HepG2 (cell line): ENCODE data around the gene RTN1. TPM values are rescaled to one million over a fixed set of nuclear protein-coding genes. Genes with fewer than 3 reads are reported as not detected.

ENCODE experiments used
- ATAC-seq: fragments of 200-7000 bp; cut with Tn5 transposase; 3 replicates; pipeline ENCODE4 v1.9.1; 2020; ENCODE audit warnings: mild to moderate bottlenecking, moderate library complexity
- BruUV-seq: library from RNA; stranded (reverse); fragments of 400-500 nt; replicated peaks from 2 replicates; lab custom pipeline; 2021; lab: Mats Ljungman, UMichigan
- CTCF ChIA-PET: fragments of 300-600 bp; formaldehyde crosslinking; extraction: SDS; loops from one replicate; lab custom pipeline; 2021; ENCODE audit warnings: low total read pairs, inconsistent platforms, low intra/inter-chr PET ratio; lab: Yijun Ruan, JAX
- POLR2A ChIA-PET: fragments of 350-600 bp; sonication (Branson Sonifier 250); formaldehyde crosslinking; loops from one replicate; lab custom pipeline; 2020; ENCODE audit warnings: antibody characterized with exemption, inconsistent platforms; lab: Yijun Ruan, JAX
- DNase-seq: peaks from one replicate; pipeline ENCODE4 v3.0.0-alpha.2; 2015; ENCODE audit warnings: low spot score
- FAIRE-seq: peaks from 3 replicates; lab custom pipeline; 2011; peaks lifted over from hg19 to GRCh38; lab: Jason Lieb, UNC
- H2AFZ ChIP-seq: one replicate; pipeline ENCODE4 v1.6.1; 2011; ENCODE audit warnings: low read length, inconsistent platforms
- H3K27ac ChIP-seq: fragments of 300-600 bp; 3 replicates; pipeline ENCODE4 v1.8.0; 2011; ENCODE audit warnings: mixed run types, mild to moderate bottlenecking, mixed read lengths, low read length, inconsistent platforms; ENCODE audit not compliant: insufficient read depth; ENCODE audit errors: extremely low read length
- H3K27me3 ChIP-seq, 2 experiments: fragments of 200-600 bp in 1 of 2; 2 replicates in 1 of 2; 3 replicates in 1 of 2; pipeline versions ENCODE4 v1.6.0 to v1.8.0; 2011; ENCODE audit warnings: low read length in 2 of 2, mild to moderate bottlenecking in 2 of 2, moderate library complexity in 2 of 2, inconsistent platforms in 1 of 2; ENCODE audit not compliant: insufficient read depth in 2 of 2, control insufficient read depth in 1 of 2
- H3K36me3 ChIP-seq, 2 experiments: fragments of 200-600 bp in 1 of 2; replicated peaks in 1 of 2; 2 replicates in 1 of 2; 3 replicates in 1 of 2; pipeline versions ENCODE4 v1.5.1 to v1.8.0; 2011; ENCODE audit warnings: low read length in 2 of 2, inconsistent platforms in 1 of 2; ENCODE audit not compliant: insufficient read depth in 2 of 2, control insufficient read depth in 1 of 2
- H3K4me1 ChIP-seq: 2 replicates; pipeline ENCODE4 v1.5.1; 2012; ENCODE audit warnings: low read length, inconsistent platforms; ENCODE audit not compliant: insufficient read depth
- H3K4me2 ChIP-seq: 2 replicates; pipeline ENCODE4 v1.6.0; 2011; ENCODE audit warnings: low read depth, low read length, inconsistent platforms
- H3K4me3 ChIP-seq, 3 experiments: fragments of 200-600 bp in 1 of 3; sonication (generic), shearing (Covaris generic) in 1 of 3; replicated peaks in 1 of 3; 2 replicates each; pipeline ENCODE4 v1.5.1; 2011 to 2016; ENCODE audit warnings: low read length in 3 of 3, inconsistent platforms in 2 of 3, low read depth in 2 of 3, mild to moderate bottlenecking in 2 of 3, control low read depth in 1 of 3, mixed read lengths in 1 of 3; ENCODE audit not compliant: insufficient read depth in 1 of 3
- H3K79me2 ChIP-seq: one replicate; pipeline ENCODE4 v1.6.1; 2011; ENCODE audit warnings: low read length, inconsistent platforms; ENCODE audit not compliant: insufficient read depth
- H3K9ac ChIP-seq: 2 replicates; pipeline ENCODE4 v1.6.0; 2011; ENCODE audit warnings: mild to moderate bottlenecking, low read depth, low read length, inconsistent platforms; ENCODE audit not compliant: insufficient read depth
- H3K9me3 ChIP-seq: 2 replicates; pipeline ENCODE4 v1.5.1; 2012; ENCODE audit warnings: mild to moderate bottlenecking, low read length
- H4K20me1 ChIP-seq: 2 replicates; pipeline ENCODE4 v1.6.0; 2011; ENCODE audit warnings: inconsistent platforms, mild to moderate bottlenecking, low read length, moderate library complexity; ENCODE audit not compliant: insufficient read depth
- DNMT1 ChIP-seq: sonication (generic); formaldehyde crosslinking; IDR thresholded peaks from 2 replicates; pipeline ENCODE4 v1.5.1; 2020; ENCODE audit warnings: mild to moderate bottlenecking, missing genetic modification reagents
- FOXJ3 ChIP-seq: sonication (generic); formaldehyde crosslinking; IDR thresholded peaks from 2 replicates; pipeline ENCODE4 v1.4.0; 2020; ENCODE audit warnings: missing genetic modification reagents, mild to moderate bottlenecking, borderline replicate concordance
- GATAD1 ChIP-seq: IDR thresholded peaks from 2 replicates; pipeline ENCODE4 v1.6.1; 2016; ENCODE audit warnings: missing genetic modification reagents, missing compliant biosample characterization
- HIVEP1 ChIP-seq: sonication (generic); formaldehyde crosslinking; IDR thresholded peaks from 2 replicates; pipeline ENCODE4 v1.4.0; 2020; ENCODE audit warnings: mild to moderate bottlenecking, missing genetic modification reagents
- NCOA5 ChIP-seq: sonication (generic); formaldehyde crosslinking; IDR thresholded peaks from 2 replicates; pipeline ENCODE4 v1.4.0; 2020; ENCODE audit warnings: missing genetic modification reagents
- SP1 ChIP-seq, 2 experiments: fragments of 450-650 bp in 1 of 2; sonication (generic) in 1 of 2; formaldehyde crosslinking in 1 of 2; IDR thresholded peaks; 2 replicates each; pipeline versions ENCODE4 v1.4.0 to v1.6.1; 2016 to 2020; ENCODE audit warnings: missing genetic modification reagents in 1 of 2
- ZFP62 ChIP-seq: sonication (generic); formaldehyde crosslinking; IDR thresholded peaks from 2 replicates; pipeline ENCODE4 v1.4.0; 2020; ENCODE audit warnings: missing genetic modification reagents
- ZNF160 ChIP-seq: sonication (generic); formaldehyde crosslinking; IDR thresholded peaks from 2 replicates; pipeline ENCODE4 v1.8.0; 2022; ENCODE audit warnings: mild to moderate bottlenecking, inconsistent platforms, missing genetic modification reagents
- ZNF441 ChIP-seq: sonication (generic); formaldehyde crosslinking; IDR thresholded peaks from 2 replicates; pipeline ENCODE4 v1.7.0; 2021; ENCODE audit warnings: missing genetic modification reagents, borderline replicate concordance
- WGBS: methylation state at CpG from one replicate; pipeline ENCODE4 v1.1.6; 2017; ENCODE audit warnings: low lambda C conversion rate; 5-methylcytosine and 5-hydroxymethylcytosine counted together
- in situ Hi-C: cut with HindIII; loops from 2 replicates; pipeline ENCODE4 v1.10.0; 2017; ENCODE audit warnings: low pct_unique_long_range_greater_than_20kb; ENCODE audit not compliant: extremely low pct_ligation_motif_present
- intact Hi-C: fragments of 100-400 bp; cut with micrococcal nuclease; formaldehyde crosslinking; loops from one replicate; pipeline ENCODE4 v1.10.0; 2022; ENCODE audit not compliant: unreplicated experiment
- polyA plus RNA-seq, 8 experiments: library from polyadenylated mRNA; depleted of rRNA in 3 of 8; stranded (reverse) in 7 of 8; unstranded in 1 of 8; fragments of >200 nt; fragmentation: Illumina TruSeq in 4 of 8; extraction: Trizol in 4 of 8; gene quantifications; 2 replicates each; pipeline versions ENCODE4 v1.2.1 to v1.2.3, GENCODE V29; 2011 to 2016; ENCODE audit warnings: low read depth in 4 of 8, missing spikeins in 1 of 8, mixed read lengths in 1 of 8; ENCODE audit not compliant: insufficient read depth in 1 of 8
- total RNA-seq, 5 experiments: library from RNA; depleted of rRNA; stranded (reverse); fragments of >200 nt; fragmentation: Illumina TruSeq; extraction: Trizol; gene quantifications; 2 replicates each; pipeline ENCODE4 v1.2.3, GENCODE V29; 2016; ENCODE audit warnings: low read depth in 1 of 5
- TF ChIP-seq, protein P1 (sequence below): IDR thresholded peaks from 2 replicates; pipeline ENCODE4 v1.6.1; 2016; ENCODE audit warnings: missing compliant biosample characterization, missing genetic modification reagents, borderline replicate concordance

RTN1 gene
- total and polyA plus RNA-seq, 2 of the 13 experiments (the other 11 are each of a cell fraction or from before 2014, with no cell fraction given): 0.04 to 0.18 TPM

DNA sequence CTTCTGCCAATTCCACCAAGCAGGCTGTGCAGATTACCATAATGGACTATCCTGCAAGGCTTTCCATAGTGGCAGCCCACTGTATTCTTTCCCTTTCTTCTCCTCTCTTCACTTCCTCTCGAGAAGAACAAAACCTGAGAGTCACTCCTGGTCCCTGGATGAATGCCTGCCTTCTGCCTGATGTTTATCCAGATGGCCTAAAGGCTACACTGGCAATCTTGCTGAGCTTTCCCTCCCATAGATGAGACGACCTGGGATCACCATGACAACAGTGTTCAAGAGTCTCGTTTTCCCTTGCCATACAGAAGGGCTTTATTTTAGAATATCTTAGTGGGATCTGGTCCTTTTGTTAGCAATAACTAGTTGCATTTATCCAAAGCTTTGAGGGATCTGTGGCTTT lies 142.3 kb downstream of the RTN1 start:
- no peaks in the 10 kb centered on the region for H3K79me2 ChIP-seq
- no peaks in the 10 kb centered on the region for H3K27me3 ChIP-seq
- no peak for ATAC-seq
- no peak for DNase-seq
- H3K27ac ChIP-seq: no peak overlapping the region
- H3K4me1 ChIP-seq: no peaks in the 10 kb centered on the region
- TF ChIP-seq HIVEP1 (CRISPR knock-in tag) (no peak), FOXJ3 (no peak), SP1 (IDR thresholded peaks at IDR 0.05) (no peak), SP1 (CRISPR knock-in tag; IDR thresholded peaks at IDR 0.05) (no peak), DNMT1 (CRISPR knock-in tag) (no peak), ZNF160 (CRISPR knock-in tag) (no peak), NCOA5 (CRISPR knock-in tag) (no peak), ZFP62 (CRISPR knock-in tag) (no peak), ZNF441 (no peak), GATAD1 (CRISPR knock-in tag) (no peak)
- TF ChIP-seq, protein P1, sequence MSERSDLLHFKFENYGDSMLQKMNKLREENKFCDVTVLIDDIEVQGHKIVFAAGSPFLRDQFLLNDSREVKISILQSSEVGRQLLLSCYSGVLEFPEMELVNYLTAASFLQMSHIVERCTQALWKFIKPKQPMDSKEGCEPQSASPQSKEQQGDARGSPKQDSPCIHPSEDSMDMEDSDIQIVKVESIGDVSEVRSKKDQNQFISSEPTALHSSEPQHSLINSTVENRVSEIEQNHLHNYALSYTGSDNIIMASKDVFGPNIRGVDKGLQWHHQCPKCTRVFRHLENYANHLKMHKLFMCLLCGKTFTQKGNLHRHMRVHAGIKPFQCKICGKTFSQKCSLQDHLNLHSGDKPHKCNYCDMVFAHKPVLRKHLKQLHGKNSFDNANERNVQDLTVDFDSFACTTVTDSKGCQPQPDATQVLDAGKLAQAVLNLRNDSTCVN (CRISPR knock-in tag): no peak
- no peak for FAIRE-seq
- H2AFZ ChIP-seq: no peak overlapping the region
- intact Hi-C loops (no loop called here), in situ Hi-C loops (no loop called here)
- POLR2A ChIA-PET: no interaction called here
- H4K20me1 ChIP-seq: no peaks in the 10 kb centered on the region
- WGBS: 4% methylated on average over 3 of the region's 3 CpGs
- no TSS peak for BruUV-seq
- no peaks in the 10 kb centered on the region for H3K36me3 ChIP-seq
- H3K4me2 ChIP-seq: no peak overlapping the region
- no peak overlapping the region for H3K9ac ChIP-seq
- CTCF ChIA-PET: no interaction called here
- H3K9me3 ChIP-seq: no peaks in the 10 kb centered on the region
- no peak overlapping the region for H3K4me3 ChIP-seq
